HUES64 (cell line): ENCODE results near the gene NAV3.

Experiments used
- H3K27ac ChIP-seq: 2 replicates; pipeline ENCODE4 v1.7.0; 2013; ENCODE audit warnings: low read depth, low read length, inconsistent platforms
- H3K27me3 ChIP-seq: 2 replicates; pipeline ENCODE4 v1.6.1; 2013; ENCODE audit warnings: mild to moderate bottlenecking, low read length; ENCODE audit not compliant: insufficient read depth
- H3K36me3 ChIP-seq: 2 replicates; pipeline ENCODE4 v1.6.1; 2013; ENCODE audit warnings: mild to moderate bottlenecking, low read length; ENCODE audit not compliant: insufficient read depth
- H3K4me1 ChIP-seq: 2 replicates; pipeline ENCODE4 v1.6.1; 2013; ENCODE audit warnings: mild to moderate bottlenecking, low read length, moderate library complexity; ENCODE audit not compliant: insufficient read depth
- H3K4me3 ChIP-seq: 2 replicates; pipeline ENCODE4 v1.5.1; 2013; ENCODE audit warnings: mild to moderate bottlenecking, low read length, moderate library complexity
- H3K9ac ChIP-seq: 2 replicates; pipeline ENCODE4 v1.6.1; 2013; ENCODE audit warnings: mild to moderate bottlenecking, low read depth, low read length
- H3K9me3 ChIP-seq: 2 replicates; pipeline ENCODE4 v1.6.1; 2013; ENCODE audit warnings: low read depth, low read length; ENCODE audit not compliant: insufficient read depth
- WGBS: fragments of 150-250, 120-280 bp; methylation state at CpG from one replicate; pipeline ENCODE4 v1.1.7; 2013; ENCODE audit warnings: missing lambda C conversion rate; 5-methylcytosine and 5-hydroxymethylcytosine counted together

The NAV3 gene

GRCh38 chr12:77845831-77846230 lies 15.1 kb downstream of the NAV3 start:
- H3K9me3 ChIP-seq = no peaks in the 10 kb centered on the region
- no peak overlapping the region for H3K27ac ChIP-seq
- WGBS = 97% methylated on average over 2 of the region's 4 CpGs
- no peak overlapping the region for H3K9ac ChIP-seq
- H3K27me3 ChIP-seq = no peaks in the 10 kb centered on the region
- H3K36me3 ChIP-seq = no peaks in the 10 kb centered on the region
- no peak overlapping the region for H3K4me3 ChIP-seq
- H3K4me1 ChIP-seq = no peaks in the 10 kb centered on the region

DNA sequence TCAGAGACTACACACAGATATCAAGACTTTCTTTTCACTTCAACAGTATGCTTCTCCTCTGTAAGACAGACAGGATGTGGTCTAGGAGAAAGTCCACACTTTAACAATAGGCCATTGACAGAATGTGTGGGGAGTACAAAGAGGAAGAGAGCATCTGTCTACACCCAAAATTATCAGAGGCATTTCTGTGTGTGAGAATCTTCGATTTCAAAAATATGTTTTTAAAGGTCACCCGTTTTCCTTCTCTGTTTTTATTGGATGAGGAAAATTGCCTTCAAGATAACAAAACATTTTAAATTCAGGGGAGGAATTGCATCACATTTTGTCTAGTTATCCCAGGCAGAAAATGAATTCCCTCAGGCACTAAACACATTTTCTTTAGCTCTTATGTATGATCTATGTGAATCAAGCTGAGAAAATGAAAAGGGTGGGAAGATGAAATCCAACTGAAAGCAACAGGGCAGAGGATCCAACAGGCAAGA lies 16.4 kb downstream of the NAV3 start:
- Histone ChIP-seq H3K4me1 (no peaks in the 10 kb centered on the region), H3K27me3 (no peaks in the 10 kb centered on the region), H3K4me3 (no peak overlapping the region), H3K9me3 (no peaks in the 10 kb centered on the region), H3K36me3 (no peaks in the 10 kb centered on the region), H3K9ac (no peak overlapping the region), H3K27ac (no peak overlapping the region)
- no CpG with 5 or more reads among the region's 2 CpGs for WGBS

- WGBS = 88% methylated on average over 3 of the region's 3 CpGs
- Histone ChIP-seq H3K9me3 (peaks cover 2% of the 10 kb centered on the region; the same call in 1 of the 2 replicates), H3K9ac (no peak overlapping the region), H3K27ac (no peak overlapping the region), H3K4me1 (no peaks in the 10 kb centered on the region), H3K4me3 (no peak overlapping the region), H3K36me3 (no peaks in the 10 kb centered on the region), H3K27me3 (no peaks in the 10 kb centered on the region)
Measured at GRCh38 chr12:77847680-77848431, 17.2 kb downstream of the NAV3 start.

- no peaks in the 10 kb centered on the region for H3K27me3 ChIP-seq
- WGBS = 100% methylated on average over 1 of the region's 2 CpGs
- H3K4me1 ChIP-seq = no peaks in the 10 kb centered on the region
- H3K27ac ChIP-seq = no peak overlapping the region
- no peaks in the 10 kb centered on the region for H3K36me3 ChIP-seq
- peaks cover 4% of the 10 kb centered on the region; the same call in 1 of the 2 replicates for H3K9me3 ChIP-seq
- H3K9ac ChIP-seq = no peak overlapping the region
- H3K4me3 ChIP-seq = no peak overlapping the region
Measured at GRCh38 chr12:77850129-77850528, 19.4 kb downstream of the NAV3 start.

DNA sequence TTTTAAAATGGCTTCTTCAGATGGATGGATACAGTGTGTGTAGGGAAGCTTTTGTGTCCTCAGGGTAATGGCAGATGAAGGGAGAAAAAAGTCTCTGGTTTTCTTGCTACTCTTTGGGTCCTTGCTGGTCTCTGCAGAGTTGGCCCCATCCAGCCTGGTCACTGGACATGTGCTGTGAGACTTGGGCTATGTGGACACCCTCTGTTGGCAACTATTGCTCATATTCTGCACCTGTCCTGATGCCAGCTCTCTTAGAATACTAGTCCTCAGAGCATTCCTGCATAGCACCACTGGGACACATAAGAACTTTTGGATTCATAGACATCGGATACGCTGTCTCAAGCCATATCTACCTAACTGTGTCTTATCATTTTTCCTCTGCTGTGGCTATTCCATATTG lies 20.0 kb downstream of the NAV3 start:
- Histone ChIP-seq H3K36me3 (no peaks in the 10 kb centered on the region), H3K9ac (no peak overlapping the region), H3K27me3 (no peaks in the 10 kb centered on the region), H3K4me1 (no peaks in the 10 kb centered on the region), H3K9me3 (peaks cover 4% of the 10 kb centered on the region; the same call in 1 of the 2 replicates), H3K27ac (no peak overlapping the region), H3K4me3 (no peak overlapping the region)
- 97% methylated on average over 2 of the region's 2 CpGs for whole genome bisulfite sequencing

DNA sequence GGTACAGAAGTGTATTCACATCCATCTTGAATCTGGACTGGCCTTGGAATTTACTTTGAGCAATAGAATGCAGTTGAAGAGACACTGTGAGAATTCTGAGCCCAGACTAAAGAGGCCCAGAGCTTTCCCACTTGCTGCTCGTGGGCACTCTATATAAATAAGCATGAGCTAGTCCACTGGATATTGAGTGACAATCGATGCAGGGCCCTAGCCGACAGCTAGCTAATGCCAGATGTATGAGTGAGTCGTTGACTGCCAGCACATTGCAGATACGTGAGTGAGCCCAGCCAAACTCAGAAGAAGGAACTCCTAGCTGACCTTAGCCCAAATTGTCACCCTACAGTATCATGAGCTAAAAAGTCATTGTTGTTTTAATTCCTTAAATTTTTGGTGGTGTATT lies 24.9 kb downstream of the NAV3 start:
- Histone ChIP-seq H3K27ac (no peak overlapping the region), H3K9ac (no peak overlapping the region), H3K4me3 (no peak overlapping the region), H3K4me1 (no peaks in the 10 kb centered on the region), H3K36me3 (no peaks in the 10 kb centered on the region), H3K9me3 (peaks cover 4% of the 10 kb centered on the region; the same call in 1 of the 2 replicates), H3K27me3 (no peaks in the 10 kb centered on the region)
- 91% methylated on average over 5 of the region's 5 CpGs for WGBS

DNA sequence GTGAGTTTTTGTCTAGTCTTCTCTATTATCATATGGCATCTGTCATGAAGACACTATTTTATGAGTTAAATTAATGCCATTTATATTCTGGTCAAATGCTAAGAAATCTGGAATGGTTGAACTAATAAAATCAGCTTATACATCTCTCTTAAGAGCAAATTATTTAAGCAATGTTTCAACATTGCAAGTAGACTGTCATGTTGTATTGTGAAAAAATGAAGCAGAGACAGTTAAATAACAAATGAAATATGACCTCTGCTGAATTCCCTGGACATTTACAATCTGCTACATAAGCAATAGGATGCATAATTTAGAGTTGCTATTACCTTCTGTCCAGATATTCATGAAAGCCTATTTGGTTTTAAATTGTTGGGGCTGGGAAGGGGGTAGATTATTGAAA lies 30.6 kb downstream of the NAV3 start:
- H3K36me3 ChIP-seq = no peaks in the 10 kb centered on the region
- H3K4me1 ChIP-seq = peaks cover 9% of the 10 kb centered on the region; the same call in 1 of the 2 replicates
- H3K9ac ChIP-seq = no peak overlapping the region
- H3K27ac ChIP-seq = no peak overlapping the region
- H3K27me3 ChIP-seq = no peaks in the 10 kb centered on the region
- H3K9me3 ChIP-seq = no peaks in the 10 kb centered on the region
- no peak overlapping the region for H3K4me3 ChIP-seq

- Histone ChIP-seq H3K4me1 (peaks cover 10% of the 10 kb centered on the region; the same call in 1 of the 2 replicates), H3K27ac (no peak overlapping the region), H3K4me3 (no peak overlapping the region), H3K36me3 (no peaks in the 10 kb centered on the region), H3K9ac (no peak overlapping the region), H3K27me3 (no peaks in the 10 kb centered on the region), H3K9me3 (no peaks in the 10 kb centered on the region)
- WGBS = no CpG with 5 or more reads among the region's 1 CpG
Measured at GRCh38 chr12:77865178-77865577, 34.5 kb downstream of the NAV3 start.

DNA sequence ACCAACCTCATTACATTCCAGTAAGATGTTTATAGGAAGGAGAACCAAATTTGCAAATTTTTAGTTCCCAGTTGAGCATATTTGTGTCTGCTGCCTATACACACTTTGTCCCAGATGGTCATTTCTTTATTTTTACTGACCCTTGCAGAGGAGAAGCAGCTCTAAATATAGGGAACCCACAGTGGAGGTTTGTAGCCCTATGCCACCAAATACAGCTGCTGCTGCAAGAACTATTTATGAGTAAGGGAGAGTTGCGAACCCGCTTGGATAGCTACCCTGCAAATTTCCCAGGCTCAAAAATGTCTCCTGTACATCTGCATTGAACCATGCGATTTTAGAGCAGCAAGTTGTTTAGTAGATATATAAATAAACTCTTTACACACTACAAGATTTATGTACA lies 48.2 kb downstream of the NAV3 start:
- H3K27me3 ChIP-seq = no peaks in the 10 kb centered on the region
- no peak overlapping the region for H3K9ac ChIP-seq
- 96% methylated on average over 2 of the region's 3 CpGs for WGBS
- no peaks in the 10 kb centered on the region for H3K9me3 ChIP-seq
- no peak overlapping the region for H3K27ac ChIP-seq
- no peak overlapping the region for H3K4me3 ChIP-seq
- no peaks in the 10 kb centered on the region for H3K4me1 ChIP-seq
- no peaks in the 10 kb centered on the region for H3K36me3 ChIP-seq

GRCh38 chr12:77882709-77883108 lies 52.0 kb downstream of the NAV3 start:
- Histone ChIP-seq H3K4me1 (no peaks in the 10 kb centered on the region), H3K27me3 (no peaks in the 10 kb centered on the region), H3K36me3 (no peaks in the 10 kb centered on the region), H3K4me3 (no peak overlapping the region), H3K9me3 (no peaks in the 10 kb centered on the region), H3K9ac (no peak overlapping the region), H3K27ac (no peak overlapping the region)

DNA sequence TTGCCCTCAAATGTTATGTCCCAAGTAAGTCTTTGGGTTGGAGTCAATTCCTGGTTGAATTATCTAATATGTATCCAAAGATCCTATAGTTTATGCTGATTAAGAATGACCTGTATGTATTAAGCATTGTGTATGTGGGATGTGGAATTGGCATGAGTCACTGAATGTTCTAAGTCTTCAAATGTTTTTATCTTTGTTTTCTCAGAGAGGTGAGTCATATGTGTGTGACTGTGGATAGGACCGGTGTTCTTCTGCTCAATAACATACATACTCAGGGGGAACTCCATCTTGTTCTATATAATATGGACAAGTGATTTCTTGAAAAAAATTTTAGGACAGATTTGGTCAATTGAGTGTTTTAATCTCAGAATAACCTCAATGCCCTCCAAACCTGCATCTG lies 57.9 kb downstream of the NAV3 start:
- Histone ChIP-seq H3K4me3 (no peak overlapping the region), H3K27me3 (no peaks in the 10 kb centered on the region), H3K4me1 (peaks cover 5% of the 10 kb centered on the region; the same call in 1 of the 2 replicates), H3K27ac (no peak overlapping the region), H3K36me3 (no peaks in the 10 kb centered on the region), H3K9me3 (no peaks in the 10 kb centered on the region), H3K9ac (no peak overlapping the region)
- WGBS = no CpG with 5 or more reads among the region's 1 CpG
